Ascending aorta (tissue), 2 donors: Measurements from ENCODE around the gene S100A11. TPM values are rescaled to one million over a fixed set of nuclear protein-coding genes. Genes with fewer than 3 reads are reported as not detected.

Experiments
- DNase-seq, 2 donors: peaks; one replicate each; pipeline ENCODE4 v3.0.0-alpha.2; 2019; ENCODE audit warnings: low spot score in 2 of 2
- H3K27ac ChIP-seq, 2 donors: fragments of 200-600 bp; sonication (generic); one replicate each; pipeline ENCODE4 v1.5.1; 2016 to 2017; ENCODE audit warnings: mild to moderate bottlenecking in 1 of 2
- H3K27me3 ChIP-seq: fragments of 200-600 bp; sonication (generic); one replicate; pipeline ENCODE4 v1.5.1; 2017
- H3K36me3 ChIP-seq, 2 donors: fragments of 200-600 bp; sonication (generic); one replicate each; pipeline ENCODE4 v1.5.1; 2016
- H3K4me1 ChIP-seq, 2 donors: fragments of 200-600 bp; sonication (generic); one replicate each; pipeline ENCODE4 v1.5.1; 2016 to 2017; ENCODE audit warnings: mild to moderate bottlenecking in 1 of 2
- H3K4me3 ChIP-seq, 2 donors: fragments of 200-600 bp; sonication (generic); one replicate each; pipeline ENCODE4 v1.5.1; 2016 to 2017; ENCODE audit warnings: mild to moderate bottlenecking in 1 of 2
- H3K9me3 ChIP-seq, 2 donors: fragments of 200-600 bp; sonication (generic); one replicate each; pipeline ENCODE4 v1.5.1; 2016
- intact Hi-C: fragments of 100-400 bp; cut with DNase I; formaldehyde crosslinking; loops from one replicate; pipeline ENCODE4 v1.15.1; 2023
- total RNA-seq: library from RNA; depleted of rRNA; stranded (reverse); fragments of >200 nt; gene quantifications from one replicate; pipeline ENCODE4 v1.1.0, GENCODE V29; 2016
- TF ChIP-seq, protein P1 (sequence below), 3 experiments: fragments of 200-600 bp in 2 of 3; fragments of 450-650 bp in 1 of 3; sonication (generic) in 2 of 3; IDR thresholded peaks; one replicate each; pipeline ENCODE4 v1.5.1; 2016 to 2019; ENCODE audit warnings: antibody characterized with exemption in 3 of 3, mild to moderate bottlenecking in 1 of 3, moderate library complexity in 1 of 3

Gene S100A11
- total RNA-seq, 1 donor from 2014 or later = 442 TPM

DNA sequence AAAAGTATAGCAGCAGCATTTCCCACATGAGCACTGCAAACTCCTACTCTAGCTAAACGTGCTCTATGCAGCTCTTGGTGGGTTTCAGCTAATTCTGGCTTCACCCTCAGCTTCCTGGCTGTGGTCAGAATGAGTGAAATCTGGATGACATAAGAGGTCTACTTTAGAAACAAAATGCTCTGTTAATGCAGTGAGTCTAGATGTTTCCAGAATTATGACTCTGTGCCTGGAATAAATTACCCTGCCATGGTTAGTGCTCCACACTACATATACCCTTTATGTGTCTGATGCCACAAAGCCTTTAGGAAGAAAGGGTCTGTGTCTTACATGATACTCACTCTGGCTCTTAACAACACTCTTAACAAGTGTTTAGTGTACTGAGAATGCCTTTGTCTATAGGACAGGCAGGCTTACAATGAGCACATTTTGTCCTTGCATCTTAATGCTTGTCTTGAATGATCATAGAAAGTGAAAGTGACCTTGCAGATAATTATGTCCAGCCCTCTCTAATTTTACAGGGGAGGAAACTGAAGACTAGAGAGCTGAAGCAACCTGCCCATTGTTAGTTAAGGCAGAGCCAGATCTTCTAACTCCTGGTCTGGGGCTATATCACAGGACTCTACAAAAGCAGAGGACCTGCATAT is 52.4 kb downstream of the S100A11 start:
- H3K4me1 ChIP-seq = peaks cover 17 to 37% of the 10 kb centered on the region in 2 donors

More for the DNA sequence above, 52.4 kb downstream of the S100A11 start:
- Histone ChIP-seq H3K4me3 (no peak overlapping the region), H3K27me3 (no peaks in the 10 kb centered on the region), H3K9me3 (no peaks in the 10 kb centered on the region), H3K27ac (no peak overlapping the region), H3K36me3 (peaks cover 46 to 50% of the 10 kb centered on the region in 2 donors)
- TF ChIP-seq, protein P1, sequence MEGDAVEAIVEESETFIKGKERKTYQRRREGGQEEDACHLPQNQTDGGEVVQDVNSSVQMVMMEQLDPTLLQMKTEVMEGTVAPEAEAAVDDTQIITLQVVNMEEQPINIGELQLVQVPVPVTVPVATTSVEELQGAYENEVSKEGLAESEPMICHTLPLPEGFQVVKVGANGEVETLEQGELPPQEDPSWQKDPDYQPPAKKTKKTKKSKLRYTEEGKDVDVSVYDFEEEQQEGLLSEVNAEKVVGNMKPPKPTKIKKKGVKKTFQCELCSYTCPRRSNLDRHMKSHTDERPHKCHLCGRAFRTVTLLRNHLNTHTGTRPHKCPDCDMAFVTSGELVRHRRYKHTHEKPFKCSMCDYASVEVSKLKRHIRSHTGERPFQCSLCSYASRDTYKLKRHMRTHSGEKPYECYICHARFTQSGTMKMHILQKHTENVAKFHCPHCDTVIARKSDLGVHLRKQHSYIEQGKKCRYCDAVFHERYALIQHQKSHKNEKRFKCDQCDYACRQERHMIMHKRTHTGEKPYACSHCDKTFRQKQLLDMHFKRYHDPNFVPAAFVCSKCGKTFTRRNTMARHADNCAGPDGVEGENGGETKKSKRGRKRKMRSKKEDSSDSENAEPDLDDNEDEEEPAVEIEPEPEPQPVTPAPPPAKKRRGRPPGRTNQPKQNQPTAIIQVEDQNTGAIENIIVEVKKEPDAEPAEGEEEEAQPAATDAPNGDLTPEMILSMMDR (IDR thresholded peaks at IDR 0.05) = no peak
- intact Hi-C loops = no loop called here
- no peak for DNase-seq

Other genes starting within 250 kb of the S100A11 start
- 1.5 TPM for gene TDRKH, start 246.5 kb downstream of the S100A11 start, total RNA-seq
- not detected for gene LINGO4, start 231.6 kb downstream of the S100A11 start, total RNA-seq
- not detected for gene RORC, start 205.2 kb downstream of the S100A11 start, total RNA-seq
- not detected for gene C2CD4D, start 197.2 kb downstream of the S100A11 start, total RNA-seq
- not detected for gene THEM5, start 183.3 kb downstream of the S100A11 start, total RNA-seq
- 7.7 TPM for gene THEM4, start 127.5 kb downstream of the S100A11 start, total RNA-seq
- 25.8 TPM for gene S100A10, start 43.1 kb downstream of the S100A11 start, total RNA-seq
- not detected for gene TCHHL1, start 52.1 kb upstream of the S100A11 start, total RNA-seq
- not detected for gene TCHH, start 78.4 kb upstream of the S100A11 start, total RNA-seq
- gene RPTN, start 122.2 kb upstream of the S100A11 start, total RNA-seq = not detected
- not detected for gene HRNR, start 187.2 kb upstream of the S100A11 start, total RNA-seq